ENCODE data around the gene UNC79. TPM values are rescaled to one million over a fixed set of nuclear protein-coding genes. Genes with fewer than 3 reads are reported as not detected.

UNC79 gene
- total RNA-seq, 1 donor from 2014 or later, result 2.2 TPM

- Histone ChIP-seq H3K4me3 (no peak overlapping the region), H4K20me1 (ENCODE audit: low read depth) (no peaks in the 10 kb centered on the region), H3K36me3 (no peaks in the 10 kb centered on the region), H3K79me2 (ENCODE audit: low read depth) (no peaks in the 10 kb centered on the region), H2AFZ (replicated peaks) (no peak overlapping the region), H3K4me2 (no peak overlapping the region), H3K27me3 (no peaks in the 10 kb centered on the region), H3K9ac (no peak overlapping the region), H3K4me1 (peaks cover 11% of the 10 kb centered on the region), H3K27ac (no peak overlapping the region), H3K9me3 (ENCODE audit: low read depth) (no peaks in the 10 kb centered on the region), H3F3A (ENCODE audit: low read depth) (no peaks in the 10 kb centered on the region)
- no peak for TF ChIP-seq EZH2 (IDR thresholded peaks at IDR 0.05)
- peak; percentile 55 for TF ChIP-seq CTCF (IDR thresholded peaks at IDR 0.05)
- no peak for TF ChIP-seq EZH2phosphoT487 (IDR thresholded peaks at IDR 0.05)
- H3K9me3 Mint-ChIP-seq, result no peaks in the 10 kb centered on the region
- H3K4me3 Mint-ChIP-seq, result no peak overlapping the region
- peak; percentile 49 for DNase-seq (ENCODE audit: low spot score)
- H3K27ac Mint-ChIP-seq, result no peak overlapping the region
- H3K36me3 Mint-ChIP-seq, result no peaks in the 10 kb centered on the region
- H3K4me1 Mint-ChIP-seq, result peaks cover 8% of the 10 kb centered on the region
- peaks cover 2% of the 10 kb centered on the region for H3K27me3 Mint-ChIP-seq (ENCODE audit: insufficient read depth, low read depth)
Measured at GRCh38 chr14:93736378-93737014, 305.8 kb downstream of the UNC79 start.

GRCh38 chr14:93737634-93738033 is 306.9 kb downstream of the UNC79 start:
- Histone ChIP-seq H3K9ac (no peak overlapping the region), H2AFZ (replicated peaks) (no peak overlapping the region), H3K4me1 (peaks cover 11% of the 10 kb centered on the region), H3K27ac (no peak overlapping the region), H3K4me3 (no peak overlapping the region), H3K27me3 (no peaks in the 10 kb centered on the region), H3K9me3 (ENCODE audit: low read depth) (no peaks in the 10 kb centered on the region), H4K20me1 (ENCODE audit: low read depth) (no peaks in the 10 kb centered on the region), H3F3A (ENCODE audit: low read depth) (no peaks in the 10 kb centered on the region), H3K36me3 (no peaks in the 10 kb centered on the region), H3K4me2 (no peak overlapping the region), H3K79me2 (ENCODE audit: low read depth) (no peaks in the 10 kb centered on the region)
- DNase-seq (ENCODE audit: low spot score), result no peak
- Mint-ChIP-seq H3K4me1 (peaks cover 9% of the 10 kb centered on the region), H3K27ac (no peak overlapping the region), H3K4me3 (no peak overlapping the region), H3K9me3 (no peaks in the 10 kb centered on the region), H3K27me3 (ENCODE audit: insufficient read depth, low read depth) (peaks cover 4% of the 10 kb centered on the region), H3K36me3 (no peaks in the 10 kb centered on the region)
- TF ChIP-seq EZH2phosphoT487 (IDR thresholded peaks at IDR 0.05), result no peak
- no peak for TF ChIP-seq CTCF (IDR thresholded peaks at IDR 0.05)
- no peak for TF ChIP-seq EZH2 (IDR thresholded peaks at IDR 0.05)

- Histone ChIP-seq H3K27ac (no peak overlapping the region), H4K20me1 (ENCODE audit: low read depth) (no peaks in the 10 kb centered on the region)
- no peak overlapping the region for H3K27ac Mint-ChIP-seq
Measured at GRCh38 chr14:93741556-93742230, 311.0 kb downstream of the UNC79 start.

More at GRCh38 chr14:93741556-93742230, 311.0 kb downstream of the UNC79 start:
- no peak overlapping the region for H3K4me3 Mint-ChIP-seq
- no peaks in the 10 kb centered on the region for H3K27me3 ChIP-seq
- H3K9me3 ChIP-seq (ENCODE audit: low read depth), result no peaks in the 10 kb centered on the region
- H3K27me3 Mint-ChIP-seq (ENCODE audit: insufficient read depth, low read depth), result peaks cover 6% of the 10 kb centered on the region
- DNase-seq (ENCODE audit: low spot score), result no peak
- H3K4me3 ChIP-seq, result no peak overlapping the region
- H3K79me2 ChIP-seq (ENCODE audit: low read depth), result no peaks in the 10 kb centered on the region
- no peak overlapping the region for H2AFZ ChIP-seq (replicated peaks)
- peaks cover 20% of the 10 kb centered on the region for H3K4me1 Mint-ChIP-seq
- H3K9me3 Mint-ChIP-seq, result no peaks in the 10 kb centered on the region
- H3K4me1 ChIP-seq, result peaks cover 25% of the 10 kb centered on the region
- H3F3A ChIP-seq (ENCODE audit: low read depth), result no peaks in the 10 kb centered on the region
- TF ChIP-seq CTCF (IDR thresholded peaks at IDR 0.05) (no peak), EZH2 (IDR thresholded peaks at IDR 0.05) (no peak), EZH2phosphoT487 (IDR thresholded peaks at IDR 0.05) (no peak)
- H3K9ac ChIP-seq, result no peak overlapping the region
- H3K36me3 ChIP-seq, result no peaks in the 10 kb centered on the region
- H3K36me3 Mint-ChIP-seq, result no peaks in the 10 kb centered on the region
- H3K4me2 ChIP-seq, result no peak overlapping the region
